Ramos (cell line): ENCODE data around the gene CTSZ.
"Not testable (repeated sequence)": the region's sequence is repeated elsewhere in the genome, so short reads cannot be mapped to it uniquely, and the experiment has no call there.

ENCODE experiments used
- in situ Hi-C: fragments of 300-500 bp; cut with MboI; formaldehyde crosslinking; loops from one replicate; pipeline ENCODE4 v1.14.3; 2022; ENCODE audit warnings: low sequenced_read_pairs; ENCODE audit not compliant: unreplicated experiment

Gene CTSZ

GRCh38 chr20:58984691-58985090, 22.4 kb downstream of the CTSZ start:
- in situ Hi-C loops = loop anchor here (5.0 kb wide), 1 partner anchor 77 kb away; no protein-coding TSS in a partner anchor

- in situ Hi-C loops = loop anchor here (5.0 kb wide), 1 partner anchor 76 kb away; no protein-coding TSS in a partner anchor
These were observed 24.0 kb downstream of the CTSZ start for GRCh38 chr20:58983115-58983468.

GRCh38 chr20:58982406-58983114, 24.5 kb downstream of the CTSZ start:
- in situ Hi-C loops = loop anchor here (5.0 kb wide), 1 partner anchor 75 kb away; no protein-coding TSS in a partner anchor

GRCh38 chr20:58981628-58982364, 25.3 kb downstream of the CTSZ start:
- in situ Hi-C loops = loop anchor here (5.0 kb wide), 1 partner anchor 74 kb away; no protein-coding TSS in a partner anchor

- in situ Hi-C loops = loop anchor here (5.0 kb wide), 1 partner anchor 74 kb away; no protein-coding TSS in a partner anchor
These were observed 26.1 kb downstream of the CTSZ start, which contains the start of gene NELFCD for GRCh38 chr20:58980711-58981627. NELFCD (plus strand) TSS chr20:58981256; CDS start chr20:58981310, 54 bp downstream.

- in situ Hi-C loops = no loop called here
These were observed 28.5 kb downstream of the CTSZ start for GRCh38 chr20:58978351-58979190.

GRCh38 chr20:58976061-58976730, 30.9 kb downstream of the CTSZ start:
- in situ Hi-C loops = no loop called here

- in situ Hi-C loops = no loop called here
These were observed 31.7 kb downstream of the CTSZ start for GRCh38 chr20:58975353-58975752.

- in situ Hi-C loops = no loop called here
These were observed 33.2 kb downstream of the CTSZ start for GRCh38 chr20:58973866-58974265.

GRCh38 chr20:58973179-58973578, 33.9 kb downstream of the CTSZ start:
- in situ Hi-C loops = no loop called here

- in situ Hi-C loops = no loop called here
These were observed 35.6 kb downstream of the CTSZ start for GRCh38 chr20:58971429-58971828.

- in situ Hi-C loops = no loop called here
These were observed 36.9 kb downstream of the CTSZ start for GRCh38 chr20:58970146-58970545.

GRCh38 chr20:58969439-58969838, 37.6 kb downstream of the CTSZ start:
- in situ Hi-C loops = no loop called here

GRCh38 chr20:58967652-58968429, 39.2 kb downstream of the CTSZ start:
- in situ Hi-C loops = no loop called here

GRCh38 chr20:58965270-58966064, 41.6 kb downstream of the CTSZ start:
- in situ Hi-C loops = no loop called here

- in situ Hi-C loops = not testable (repeated sequence)
These were observed 43.1 kb downstream of the CTSZ start for GRCh38 chr20:58963922-58964321.

GRCh38 chr20:58963060-58963584, 43.9 kb downstream of the CTSZ start:
- in situ Hi-C loops = no loop called here
